Stimulated activated CD4-positive, alpha-beta T cell treated with anti-CD3 and anti-CD28 coated beads, Interleukin-15, amount 100 ng/mL, for 48 hours (primary cell): ENCODE results near the gene C1QTNF5.
"Not testable (repeated sequence)": the region's sequence is repeated elsewhere in the genome, so short reads cannot be mapped to it uniquely, and the experiment has no call there.

Experiments
- DNase-seq, 2 donors: peaks; one replicate each; pipeline ENCODE4 v3.0.0-alpha.2; 2020; ENCODE audit warnings: low read depth in 2 of 2

The C1QTNF5 gene

GRCh38 chr11:119340335-119341221, at the start of gene C1QTNF5:
Gene C1QTNF5 (minus strand): TSS chr11:119340883. CDS start chr11:119340397, 486 bp downstream.
- DNase-seq, result no peak

GRCh38 chr11:119389611-119390254, 49.0 kb upstream of the C1QTNF5 start:
- no peak for DNase-seq

GRCh38 chr11:119388103-119388502, 47.4 kb upstream of the C1QTNF5 start:
- no peak for DNase-seq

- DNase-seq, result no peak
Observed at GRCh38 chr11:119384332-119384731, 43.6 kb upstream of the C1QTNF5 start.

- not testable (repeated sequence) for DNase-seq
Observed at GRCh38 chr11:119382513-119382912, 41.8 kb upstream of the C1QTNF5 start.

- DNase-seq, result no peak
Observed at GRCh38 chr11:119382101-119382500, 41.4 kb upstream of the C1QTNF5 start.

- DNase-seq, result peak; percentile 92 to 96
Observed at GRCh38 chr11:119381181-119381988, 40.7 kb upstream of the C1QTNF5 start, which contains the start of gene USP2. Gene USP2 (minus strand): TSS chr11:119381690. CDS start chr11:119373480, 8,210 bp downstream.

- no peak for DNase-seq
Observed at GRCh38 chr11:119380827-119381180, 40.1 kb upstream of the C1QTNF5 start.

GRCh38 chr11:119380160-119380826, 39.6 kb upstream of the C1QTNF5 start:
- DNase-seq, result no peak

GRCh38 chr11:119378851-119379465, 38.3 kb upstream of the C1QTNF5 start:
- DNase-seq, result no peak

GRCh38 chr11:119377961-119378667, 37.4 kb upstream of the C1QTNF5 start:
- DNase-seq, result no peak

- no peak for DNase-seq
Observed at GRCh38 chr11:119377112-119377901, 36.6 kb upstream of the C1QTNF5 start.

- no peak for DNase-seq
Observed at GRCh38 chr11:119376197-119376847, 35.6 kb upstream of the C1QTNF5 start.

GRCh38 chr11:119375337-119376196, 34.9 kb upstream of the C1QTNF5 start:
- DNase-seq, result no peak

- no peak for DNase-seq
Observed at GRCh38 chr11:119374632-119375336, 34.1 kb upstream of the C1QTNF5 start.

GRCh38 chr11:119373921-119374631, 33.4 kb upstream of the C1QTNF5 start:
- DNase-seq, result peak in 1 of 2 donors; percentile 34
